HCT116 (cell line): ENCODE data around the gene CRACDL. TPM values are rescaled to one million over a fixed set of nuclear protein-coding genes. Genes with fewer than 3 reads are reported as not detected.

Experiments
- ATAC-seq: fragments of 200-7000 bp; cut with Tn5 transposase; 2 replicates; pipeline ENCODE4 v1.9.1; 2020; ENCODE audit warnings: mild to moderate bottlenecking, moderate library complexity
- BruUV-seq: library from RNA; stranded (reverse); fragments of 400-500 nt; replicated peaks from 2 replicates; lab custom pipeline; 2021; lab: Mats Ljungman, UMichigan
- CTCF ChIA-PET: fragments of 300-600 bp; sonication (Branson Sonifier 250); formaldehyde crosslinking; loops from one replicate; lab custom pipeline; 2021; ENCODE audit warnings: antibody characterized with exemption; lab: Charles Lee
- POLR2A ChIA-PET: fragments of 300-600, 350-600 bp; sonication (Branson Sonifier 250); formaldehyde crosslinking; loops from one replicate; lab custom pipeline; 2021; ENCODE audit warnings: antibody characterized with exemption; lab: Charles Lee
- RAD21 ChIA-PET, 2 experiments: fragments of 300-600 bp; sonication (Branson Sonifier 250); formaldehyde crosslinking; loops; one replicate each; lab custom pipeline; 2023; ENCODE audit warnings: low total read pairs in 2 of 2; ENCODE audit not compliant: uncharacterized antibody in 2 of 2, unreplicated experiment in 2 of 2, low non-redundant PET in 1 of 2; lab: Charles Lee
- DNase-seq: peaks from one replicate; pipeline ENCODE4 v3.0.0-alpha.2; 2010; ENCODE audit warnings: low read depth, low spot score
- H2AFZ ChIP-seq: fragments of 200-600 bp; shearing (Covaris generic), sonication (generic); 2 replicates; pipeline ENCODE4 v1.6.1; 2017; ENCODE audit warnings: low read depth, mixed run types, mixed read lengths, antibody characterized with exemption, low read length; ENCODE audit not compliant: poor library complexity, severe bottlenecking
- H3K27ac ChIP-seq: 2 replicates; pipeline ENCODE4 v1.5.1; 2012; ENCODE audit warnings: low read depth, low read length
- H3K27me3 ChIP-seq: fragments of 200-600 bp; sonication (generic); 2 replicates; pipeline ENCODE4 v1.6.1; 2016; ENCODE audit warnings: mixed run types, low read length, mixed read lengths; ENCODE audit not compliant: insufficient read depth
- H3K36me3 ChIP-seq, 2 experiments: fragments of 200-500 bp in 1 of 2; fragments of 200-600 bp in 1 of 2; sonication (Bioruptor generic) in 1 of 2; sonication (generic) in 1 of 2; 2 replicates each; pipeline versions ENCODE4 v1.5.1 to v1.6.1; 2014 to 2016; ENCODE audit warnings: low read length in 2 of 2, inconsistent platforms in 1 of 2, mixed read lengths in 1 of 2, mixed run types in 1 of 2; ENCODE audit not compliant: insufficient read depth in 2 of 2, control insufficient read depth in 1 of 2
- H3K4me1 ChIP-seq, 2 experiments: fragments of 200-600 bp in 1 of 2; sonication (generic) in 1 of 2; 2 replicates each; pipeline versions ENCODE4 v1.5.1 to v1.6.1; 2012 to 2017; ENCODE audit warnings: low read length in 2 of 2, inconsistent platforms in 1 of 2, mild to moderate bottlenecking in 1 of 2, mixed read lengths in 1 of 2, mixed run types in 1 of 2, moderate library complexity in 1 of 2; ENCODE audit not compliant: insufficient read depth in 2 of 2, control insufficient read depth in 1 of 2
- H3K4me2 ChIP-seq: fragments of 200-600 bp; sonication (generic); 2 replicates; pipeline ENCODE4 v1.6.1; 2017; ENCODE audit warnings: mixed run types, low read length, mixed read lengths
- H3K4me3 ChIP-seq, 2 experiments: fragments of 200-600 bp in 1 of 2; sonication (generic) in 1 of 2; replicated peaks in 1 of 2; 2 replicates each; pipeline ENCODE4 v1.5.1; 2011 to 2016; ENCODE audit warnings: low read length in 2 of 2, control low read depth in 1 of 2, low read depth in 1 of 2, mild to moderate bottlenecking in 1 of 2, mixed read lengths in 1 of 2, mixed run types in 1 of 2
- H3K79me2 ChIP-seq: fragments of 200-600 bp; sonication (generic); 2 replicates; pipeline ENCODE4 v1.6.1; 2017; ENCODE audit warnings: mild to moderate bottlenecking, mixed run types, low read length, moderate library complexity, mixed read lengths; ENCODE audit not compliant: insufficient read depth
- H3K9ac ChIP-seq: fragments of 200-600 bp; sonication (generic); 2 replicates; pipeline ENCODE4 v1.6.1; 2016; ENCODE audit warnings: low read length, mixed read lengths
- H3K9me2 ChIP-seq: fragments of 200-600 bp; sonication (generic), shearing (Covaris generic); 2 replicates; pipeline ENCODE4 v1.6.1; 2017; ENCODE audit warnings: mixed run types, mild to moderate bottlenecking, moderate library complexity; ENCODE audit not compliant: insufficient read depth
- H3K9me3 ChIP-seq, 2 experiments: fragments of 200-500 bp in 1 of 2; fragments of 200-600 bp in 1 of 2; sonication (Bioruptor generic) in 1 of 2; sonication (generic) in 1 of 2; 2 replicates each; pipeline ENCODE4 v1.6.1; 2014 to 2017; ENCODE audit warnings: low read length in 2 of 2, mixed read lengths in 2 of 2, inconsistent platforms in 1 of 2, low read depth in 1 of 2, mild to moderate bottlenecking in 1 of 2, mixed run types in 1 of 2, moderate library complexity in 1 of 2; ENCODE audit not compliant: control insufficient read depth in 1 of 2, insufficient read depth in 1 of 2
- H4K20me1 ChIP-seq: fragments of 200-600 bp; sonication (generic), shearing (Covaris generic); 2 replicates; pipeline ENCODE4 v1.6.1; 2017; ENCODE audit warnings: mixed run types, mild to moderate bottlenecking, moderate library complexity; ENCODE audit not compliant: insufficient read depth
- CBX3 ChIP-seq: IDR thresholded peaks from 2 replicates; pipeline ENCODE4 v1.6.1; 2012; ENCODE audit warnings: low read depth
- CEBPB ChIP-seq: IDR thresholded peaks from 2 replicates; pipeline ENCODE4 v1.6.1; 2012; ENCODE audit warnings: low read depth
- EGR1 ChIP-seq: IDR thresholded peaks from 2 replicates; pipeline ENCODE4 v1.6.1; 2012; ENCODE audit warnings: low read depth
- EZH2 ChIP-seq: fragments of 200-600 bp; sonication (generic); IDR thresholded peaks from 2 replicates; pipeline ENCODE4 v1.6.1; 2017; ENCODE audit warnings: antibody characterized with exemption, mixed run types
- EZH2phosphoT487 ChIP-seq: fragments of 200-600 bp; IDR thresholded peaks from 2 replicates; pipeline ENCODE4 v1.6.1; 2018; ENCODE audit warnings: antibody characterized with exemption, borderline replicate concordance
- FOSL1 ChIP-seq: IDR thresholded peaks from 2 replicates; pipeline ENCODE4 v1.6.1; 2012; ENCODE audit warnings: low read depth
- POLR2AphosphoS5 ChIP-seq: IDR thresholded peaks from 2 replicates; pipeline ENCODE4 v1.6.1; 2011; ENCODE audit warnings: mild to moderate bottlenecking, low read depth, low read length, moderate library complexity
- SIN3A ChIP-seq: IDR thresholded peaks from 2 replicates; pipeline ENCODE4 v1.6.1; 2012; ENCODE audit warnings: low read depth
- SP1 ChIP-seq: IDR thresholded peaks from 2 replicates; pipeline ENCODE4 v1.6.1; 2012; ENCODE audit warnings: low read depth
- SRF ChIP-seq: IDR thresholded peaks from 2 replicates; pipeline ENCODE4 v1.6.1; 2012; ENCODE audit warnings: low read depth
- TCF7L2 ChIP-seq: IDR thresholded peaks from 2 replicates; pipeline ENCODE4 v1.7.0; 2011; ENCODE audit warnings: borderline replicate concordance, inconsistent platforms; ENCODE audit not compliant: insufficient read depth, insufficient read length; ENCODE audit errors: extremely low read depth
- ZFX ChIP-seq: fragments of 450-650 bp; IDR thresholded peaks from 2 replicates; pipeline ENCODE4 v1.6.1; 2017
- intact Hi-C: fragments of 100-400 bp; cut with micrococcal nuclease; formaldehyde crosslinking; loops from 2 replicates; pipeline ENCODE4 v1.10.0; 2022
- total RNA-seq: library from RNA; stranded (reverse); gene quantifications from one replicate; pipeline ENCODE4 v1.2.1, GENCODE V29; 2021; ENCODE audit not compliant: unreplicated experiment
- TF ChIP-seq, protein P1 (sequence below): IDR thresholded peaks from 2 replicates; pipeline ENCODE4 v1.6.1; 2012; ENCODE audit warnings: low read depth

The CRACDL gene
- total RNA-seq, 1 experiment from 2014 or later: 1.1 TPM

GRCh38 chr2:98857001-98857400, 79.0 kb downstream of the CRACDL start (continued):
- TF ChIP-seq, protein P1, sequence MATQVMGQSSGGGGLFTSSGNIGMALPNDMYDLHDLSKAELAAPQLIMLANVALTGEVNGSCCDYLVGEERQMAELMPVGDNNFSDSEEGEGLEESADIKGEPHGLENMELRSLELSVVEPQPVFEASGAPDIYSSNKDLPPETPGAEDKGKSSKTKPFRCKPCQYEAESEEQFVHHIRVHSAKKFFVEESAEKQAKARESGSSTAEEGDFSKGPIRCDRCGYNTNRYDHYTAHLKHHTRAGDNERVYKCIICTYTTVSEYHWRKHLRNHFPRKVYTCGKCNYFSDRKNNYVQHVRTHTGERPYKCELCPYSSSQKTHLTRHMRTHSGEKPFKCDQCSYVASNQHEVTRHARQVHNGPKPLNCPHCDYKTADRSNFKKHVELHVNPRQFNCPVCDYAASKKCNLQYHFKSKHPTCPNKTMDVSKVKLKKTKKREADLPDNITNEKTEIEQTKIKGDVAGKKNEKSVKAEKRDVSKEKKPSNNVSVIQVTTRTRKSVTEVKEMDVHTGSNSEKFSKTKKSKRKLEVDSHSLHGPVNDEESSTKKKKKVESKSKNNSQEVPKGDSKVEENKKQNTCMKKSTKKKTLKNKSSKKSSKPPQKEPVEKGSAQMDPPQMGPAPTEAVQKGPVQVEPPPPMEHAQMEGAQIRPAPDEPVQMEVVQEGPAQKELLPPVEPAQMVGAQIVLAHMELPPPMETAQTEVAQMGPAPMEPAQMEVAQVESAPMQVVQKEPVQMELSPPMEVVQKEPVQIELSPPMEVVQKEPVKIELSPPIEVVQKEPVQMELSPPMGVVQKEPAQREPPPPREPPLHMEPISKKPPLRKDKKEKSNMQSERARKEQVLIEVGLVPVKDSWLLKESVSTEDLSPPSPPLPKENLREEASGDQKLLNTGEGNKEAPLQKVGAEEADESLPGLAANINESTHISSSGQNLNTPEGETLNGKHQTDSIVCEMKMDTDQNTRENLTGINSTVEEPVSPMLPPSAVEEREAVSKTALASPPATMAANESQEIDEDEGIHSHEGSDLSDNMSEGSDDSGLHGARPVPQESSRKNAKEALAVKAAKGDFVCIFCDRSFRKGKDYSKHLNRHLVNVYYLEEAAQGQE: no peak

GRCh38 chr2:98854682-98855081, 81.3 kb downstream of the CRACDL start:
- no peaks in the 10 kb centered on the region for H4K20me1 ChIP-seq
- H3K27ac ChIP-seq: no peak overlapping the region
- no peak overlapping the region for H3K9ac ChIP-seq
- H3K9me3 ChIP-seq: no peaks in the 10 kb centered on the region
- no TSS peak for BruUV-seq
- no peak overlapping the region for H3K4me3 ChIP-seq
- no peaks in the 10 kb centered on the region for H3K79me2 ChIP-seq
- no peak overlapping the region for H3K4me2 ChIP-seq
- POLR2A ChIA-PET: no interaction called here
- no peaks in the 10 kb centered on the region for H3K9me2 ChIP-seq
- intact Hi-C loops: no loop called here
- no peak overlapping the region for H2AFZ ChIP-seq
- no peaks in the 10 kb centered on the region for H3K36me3 ChIP-seq
- RAD21 ChIA-PET: no interaction called here
- no peak for ATAC-seq
- CTCF ChIA-PET: no interaction called here
- no peaks in the 10 kb centered on the region for H3K27me3 ChIP-seq
- TF ChIP-seq CBX3 (no peak), CEBPB (no peak), FOSL1 (no peak)
- DNase-seq: no peak
- H3K4me1 ChIP-seq: no peaks in the 10 kb centered on the region

DNA sequence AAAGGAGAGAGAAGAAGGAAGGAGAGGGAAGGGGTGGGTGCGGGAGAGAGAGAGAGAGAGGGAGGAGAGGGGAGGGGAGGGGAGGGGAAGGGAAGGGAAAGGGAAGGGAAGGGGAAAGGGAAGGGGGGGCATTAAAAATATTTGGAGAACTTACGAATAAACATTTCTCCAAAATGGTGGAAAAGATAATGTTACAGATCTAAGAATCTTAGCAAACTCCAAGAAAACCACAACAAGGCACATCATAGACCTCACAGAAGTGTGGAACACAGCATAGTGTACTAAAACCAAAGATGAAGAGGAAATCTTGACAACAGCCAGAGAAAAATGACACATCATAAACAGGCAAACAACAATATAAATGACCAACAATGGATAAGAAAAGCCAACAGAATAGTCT, 83.1 kb downstream of the CRACDL start:
- no peak overlapping the region for H3K27ac ChIP-seq
- H2AFZ ChIP-seq: no peak overlapping the region
- no peaks in the 10 kb centered on the region for H3K9me3 ChIP-seq
- no TSS peak for BruUV-seq
- H3K79me2 ChIP-seq: no peaks in the 10 kb centered on the region
- CTCF ChIA-PET: no interaction called here
- POLR2A ChIA-PET: no interaction called here
- ATAC-seq (no peak), DNase-seq (no peak)
- intact Hi-C loops: no loop called here
- H4K20me1 ChIP-seq: no peaks in the 10 kb centered on the region
- RAD21 ChIA-PET: no interaction called here
- no peaks in the 10 kb centered on the region for H3K36me3 ChIP-seq
- no peak overlapping the region for H3K4me3 ChIP-seq
- H3K4me2 ChIP-seq: no peak overlapping the region
- H3K4me1 ChIP-seq: no peaks in the 10 kb centered on the region
- no peaks in the 10 kb centered on the region for H3K9me2 ChIP-seq
- no peak overlapping the region for H3K9ac ChIP-seq
- H3K27me3 ChIP-seq: no peaks in the 10 kb centered on the region
- TF ChIP-seq ZFX: no peak
- no peak for TF ChIP-seq EZH2phosphoT487
- TF ChIP-seq TCF7L2: no peak
- TF ChIP-seq, protein P1: no peak
- no peak for TF ChIP-seq EGR1
- no peak for TF ChIP-seq SIN3A
- TF ChIP-seq EZH2: no peak
- no peak for TF ChIP-seq POLR2AphosphoS5
- no peak for TF ChIP-seq SP1
- no peak for TF ChIP-seq SRF
